Measurements from ENCODE around the gene CACFD1. TPM values are rescaled to one million over a fixed set of nuclear protein-coding genes. Genes with fewer than 3 reads are reported as not detected.

CACFD1 gene
- polyA plus RNA-seq, 1 donor from 2014 or later, result 75.4 TPM

- Histone ChIP-seq H3K27me3 (ENCODE audit: insufficient read depth, low read depth, low read length) (no peaks in the 10 kb centered on the region), H3F3A (ENCODE audit: insufficient read depth, low read length, poor library complexity, severe bottlenecking) (no peaks in the 10 kb centered on the region), H3K27ac (ENCODE audit: low read length) (no peak overlapping the region), H3K79me2 (replicated peaks; ENCODE audit: insufficient read depth, low read length) (no peaks in the 10 kb centered on the region), H3K4me3 (ENCODE audit: low read length) (no peak overlapping the region), H3K4me2 (ENCODE audit: low read length) (no peak overlapping the region), H2AFZ (ENCODE audit: low read depth, low read length) (no peak overlapping the region), H3K9ac (ENCODE audit: low read length) (no peak overlapping the region), H3K36me3 (ENCODE audit: insufficient read depth, low read length) (no peaks in the 10 kb centered on the region), H3K9me3 (ENCODE audit: low read length) (no peaks in the 10 kb centered on the region), H3K9me2 (ENCODE audit: insufficient read depth, low read length) (no peaks in the 10 kb centered on the region), H4K20me1 (ENCODE audit: insufficient read depth) (no peaks in the 10 kb centered on the region)
- TF ChIP-seq RAD21 (conservative IDR thresholded peaks at IDR 0.05) (no peak), EP300 (conservative IDR thresholded peaks at IDR 0.05; ENCODE audit: poor library complexity, severe bottlenecking) (no peak), TAF1 (IDR thresholded peaks at IDR 0.05; ENCODE audit: low read depth) (no peak), EZH2 (IDR thresholded peaks at IDR 0.05; ENCODE audit: borderline replicate concordance, insufficient read depth, low read length, poor library complexity, severe bottlenecking) (no peak), CTCF (IDR thresholded peaks at IDR 0.05; ENCODE audit: poor library complexity, severe bottlenecking) (no peak)
Observed at GRCh38 chr9:133493845-133494540, 34.2 kb downstream of the CACFD1 start.

- no peak overlapping the region for H3K27ac ChIP-seq (ENCODE audit: low read length)
- no peak overlapping the region for H2AFZ ChIP-seq (ENCODE audit: low read depth, low read length)
- H3K27me3 ChIP-seq (ENCODE audit: insufficient read depth, low read depth, low read length), result no peaks in the 10 kb centered on the region
Observed at GRCh38 chr9:133494636-133495326, 35.0 kb downstream of the CACFD1 start.

More at GRCh38 chr9:133494636-133495326, 35.0 kb downstream of the CACFD1 start:
- no peak overlapping the region for H3K4me3 ChIP-seq (ENCODE audit: low read length)
- no peaks in the 10 kb centered on the region for H4K20me1 ChIP-seq (ENCODE audit: insufficient read depth)
- H3K9me3 ChIP-seq (ENCODE audit: low read length), result no peaks in the 10 kb centered on the region
- no peak overlapping the region for H3K9ac ChIP-seq (ENCODE audit: low read length)
- TF ChIP-seq RAD21 (conservative IDR thresholded peaks at IDR 0.05), result no peak
- no peak for TF ChIP-seq EP300 (conservative IDR thresholded peaks at IDR 0.05; ENCODE audit: poor library complexity, severe bottlenecking)
- TF ChIP-seq CTCF (IDR thresholded peaks at IDR 0.05; ENCODE audit: poor library complexity, severe bottlenecking), result no peak
- TF ChIP-seq EZH2 (IDR thresholded peaks at IDR 0.05; ENCODE audit: borderline replicate concordance, insufficient read depth, low read length, poor library complexity, severe bottlenecking), result no peak
- no peak for TF ChIP-seq MXI1 (conservative IDR thresholded peaks at IDR 0.05; ENCODE audit: poor library complexity, severe bottlenecking)
- TF ChIP-seq TAF1 (IDR thresholded peaks at IDR 0.05; ENCODE audit: low read depth), result no peak
- no peak for TF ChIP-seq POLR2AphosphoS5 (IDR thresholded peaks at IDR 0.05)
- TF ChIP-seq SMC3 (conservative IDR thresholded peaks at IDR 0.05; ENCODE audit: poor library complexity), result no peak
- no peak for TF ChIP-seq REST (IDR thresholded peaks at IDR 0.05; ENCODE audit: borderline replicate concordance)
- no peaks in the 10 kb centered on the region for H3K9me2 ChIP-seq (ENCODE audit: insufficient read depth, low read length)
- H3K36me3 ChIP-seq (ENCODE audit: insufficient read depth, low read length), result no peaks in the 10 kb centered on the region
- no peaks in the 10 kb centered on the region for H3F3A ChIP-seq (ENCODE audit: insufficient read depth, low read length, poor library complexity, severe bottlenecking)
- no peaks in the 10 kb centered on the region for H3K79me2 ChIP-seq (replicated peaks; ENCODE audit: insufficient read depth, low read length)
- no peak overlapping the region for H3K4me2 ChIP-seq (ENCODE audit: low read length)
